CMK (cell line): ENCODE results near the gene IKBKE.

ENCODE experiments used
- DNase-seq: peaks from one replicate; pipeline ENCODE4 v3.0.0-alpha.2; 2010; ENCODE audit warnings: low read depth

IKBKE gene

DNA sequence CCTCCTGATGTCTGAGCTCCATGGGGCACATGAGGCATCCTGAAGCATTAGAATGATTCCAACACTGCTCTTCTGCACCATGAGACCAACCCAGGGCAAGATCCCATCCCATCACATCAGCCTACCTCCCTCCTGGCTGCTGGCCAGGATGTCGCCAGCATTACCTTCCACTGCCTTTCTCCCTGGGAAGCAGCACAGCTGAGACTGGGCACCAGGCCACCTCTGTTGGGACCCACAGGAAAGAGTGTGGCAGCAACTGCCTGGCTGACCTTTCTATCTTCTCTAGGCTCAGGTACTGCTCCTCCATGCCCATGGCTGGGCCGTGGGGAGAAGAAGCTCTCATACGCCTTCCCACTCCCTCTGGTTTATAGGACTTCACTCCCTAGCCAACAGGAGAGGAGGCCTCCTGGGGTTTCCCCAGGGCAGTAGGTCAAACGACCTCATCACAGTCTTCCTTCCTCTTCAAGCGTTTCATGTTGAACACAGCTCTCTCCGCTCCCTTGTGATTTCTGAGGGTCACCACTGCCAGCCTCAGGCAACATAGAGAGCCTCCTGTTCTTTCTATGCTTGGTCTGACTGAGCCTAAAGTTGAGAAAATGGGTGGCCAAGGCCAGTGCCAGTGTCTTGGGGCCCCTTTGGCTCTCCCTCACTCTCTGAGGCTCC is 26.0 kb downstream of the IKBKE start:
- peak; percentile 33 for DNase-seq

DNA sequence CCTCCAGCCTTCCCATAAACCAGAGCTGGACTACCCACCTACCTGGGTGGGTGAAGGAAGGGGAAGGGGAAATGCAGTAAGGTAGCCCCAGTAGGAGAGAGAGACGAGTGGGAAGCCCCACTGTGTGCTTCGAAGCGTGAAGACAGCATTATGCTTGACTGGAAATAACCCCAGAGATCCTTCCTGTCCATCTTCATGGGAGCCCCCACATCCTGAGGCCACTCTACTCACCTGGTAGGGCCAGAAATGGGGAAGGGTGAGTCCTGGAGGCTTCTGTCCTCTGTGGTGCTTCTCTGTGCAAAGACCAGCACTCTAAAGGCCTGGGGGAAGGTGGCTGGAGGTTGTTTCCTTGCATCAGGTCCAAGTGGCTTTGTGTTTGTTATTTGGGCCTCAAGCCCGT is 27.1 kb downstream of the IKBKE start:
- DNase-seq, result no peak

DNA sequence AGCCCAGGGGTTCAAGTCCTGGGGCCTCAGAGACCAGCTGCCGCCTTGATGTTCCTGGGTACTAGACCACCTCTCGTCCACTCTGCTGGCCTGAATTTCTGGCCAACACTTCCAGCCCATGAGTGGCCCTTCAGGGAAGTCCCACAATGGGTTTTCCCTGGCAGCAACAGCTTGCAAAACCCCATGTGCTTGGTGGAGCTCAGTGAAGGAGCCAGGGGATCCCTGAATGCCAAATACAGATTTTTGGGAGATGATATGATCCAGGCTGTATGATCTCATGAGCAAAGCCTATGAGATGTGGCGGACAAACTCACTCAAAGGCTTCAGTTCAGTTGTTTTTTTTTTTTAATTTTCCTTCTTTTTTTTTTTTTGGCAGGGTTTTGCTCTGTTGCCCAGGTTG is 27.5 kb downstream of the IKBKE start:
- DNase-seq, result no peak

DNA sequence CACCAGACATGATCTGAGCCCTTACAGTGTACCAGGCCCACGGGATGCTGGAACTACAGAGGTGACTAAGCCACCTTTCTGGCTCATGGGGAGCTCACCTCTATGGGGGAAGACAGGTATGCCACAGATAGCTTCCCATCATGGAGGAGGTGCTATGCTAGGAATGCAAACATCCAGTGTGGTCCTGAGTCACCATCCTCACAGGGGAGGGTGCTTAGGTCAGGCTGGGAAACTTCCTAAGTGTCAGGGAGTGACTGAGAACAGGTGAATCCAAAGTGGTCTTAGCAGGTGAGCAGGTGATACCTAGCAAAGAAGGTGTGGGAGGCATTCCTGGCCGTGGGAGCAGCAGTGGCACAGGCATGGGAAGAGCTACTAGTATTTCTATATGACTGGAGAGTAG is 28.4 kb downstream of the IKBKE start:
- no peak for DNase-seq

- DNase-seq, result no peak
These were observed 29.8 kb downstream of the IKBKE start for GRCh38 chr1:206500046-206500445.

DNA sequence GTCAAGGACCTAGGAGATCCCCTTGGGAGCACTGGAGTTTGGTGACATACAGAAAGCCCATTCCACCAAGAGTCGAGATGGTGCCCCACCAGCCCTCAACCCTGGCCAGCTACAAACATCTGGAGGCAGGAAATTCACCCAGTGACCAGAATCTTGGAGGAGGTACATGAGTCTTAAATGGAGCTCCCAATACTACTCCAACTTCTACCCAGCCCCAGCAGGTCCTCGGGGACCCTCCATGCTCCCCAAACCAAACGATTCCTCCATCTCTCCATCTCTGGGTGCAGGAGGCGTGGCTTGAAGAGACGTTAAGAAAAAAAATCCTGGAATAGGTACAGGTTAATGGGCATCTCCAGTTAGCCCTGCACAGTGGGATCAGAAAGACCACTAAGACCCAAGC is 31.6 kb downstream of the IKBKE start:
- no peak for DNase-seq

GRCh38 chr1:206502403-206502802 is 32.1 kb downstream of the IKBKE start:
- no peak for DNase-seq

- no peak for DNase-seq
These were observed 32.5 kb downstream of the IKBKE start for GRCh38 chr1:206502812-206503211.

DNA sequence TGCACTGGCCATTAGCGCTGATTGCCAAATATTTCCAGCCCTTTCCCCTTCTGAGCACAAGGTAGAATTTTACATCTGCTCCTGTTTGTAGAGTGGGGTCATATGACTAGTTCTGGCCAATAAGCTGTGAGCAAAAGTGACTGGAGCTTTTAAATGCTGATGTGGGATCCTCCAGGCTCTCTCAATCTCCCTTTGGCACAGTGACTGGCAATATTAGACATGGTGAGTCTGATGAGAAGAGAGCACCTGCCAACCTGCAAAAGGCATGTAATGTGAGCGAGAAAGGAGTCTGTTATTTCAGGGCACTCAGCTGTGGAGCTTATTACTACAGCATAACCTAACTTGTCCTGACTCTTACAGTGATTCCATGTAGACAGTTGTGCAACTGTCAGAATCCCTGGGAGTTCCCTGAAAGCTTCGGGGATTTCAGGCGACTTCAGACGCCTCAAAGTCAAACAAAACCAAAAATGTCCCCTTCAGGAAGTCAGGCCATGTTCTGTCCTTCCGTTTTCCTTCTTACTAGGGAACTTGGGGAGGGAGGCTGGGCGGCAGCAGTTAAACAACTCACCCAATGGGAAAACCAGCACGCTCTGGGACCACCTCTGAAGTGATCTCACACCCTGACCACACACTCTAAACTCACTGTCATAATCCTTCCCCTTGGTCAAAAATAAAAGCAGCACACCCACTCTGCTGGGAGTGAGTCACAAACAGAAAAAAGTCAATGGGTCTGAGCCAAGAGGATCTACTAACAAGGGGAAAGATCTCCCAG is 33.5 kb downstream of the IKBKE start:
- peak; percentile 80 for DNase-seq

DNA sequence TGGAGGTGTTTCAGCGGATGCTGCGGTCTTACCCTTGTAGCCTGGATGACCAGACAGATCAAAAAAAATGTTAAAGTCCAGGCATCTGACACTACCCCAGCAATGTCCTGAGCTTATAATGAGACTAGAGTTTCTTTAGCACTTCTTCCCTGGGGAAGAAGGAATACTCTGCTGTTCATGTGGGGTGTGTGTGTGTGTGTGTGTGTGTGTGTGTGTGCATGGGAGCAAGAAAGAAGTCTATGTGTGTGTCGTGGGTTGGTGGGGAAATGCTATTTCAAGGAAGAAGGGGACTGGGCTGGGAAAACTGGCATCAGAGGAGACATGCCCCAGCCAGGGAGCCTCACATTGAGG is 34.1 kb downstream of the IKBKE start:
- DNase-seq, result no peak

DNA sequence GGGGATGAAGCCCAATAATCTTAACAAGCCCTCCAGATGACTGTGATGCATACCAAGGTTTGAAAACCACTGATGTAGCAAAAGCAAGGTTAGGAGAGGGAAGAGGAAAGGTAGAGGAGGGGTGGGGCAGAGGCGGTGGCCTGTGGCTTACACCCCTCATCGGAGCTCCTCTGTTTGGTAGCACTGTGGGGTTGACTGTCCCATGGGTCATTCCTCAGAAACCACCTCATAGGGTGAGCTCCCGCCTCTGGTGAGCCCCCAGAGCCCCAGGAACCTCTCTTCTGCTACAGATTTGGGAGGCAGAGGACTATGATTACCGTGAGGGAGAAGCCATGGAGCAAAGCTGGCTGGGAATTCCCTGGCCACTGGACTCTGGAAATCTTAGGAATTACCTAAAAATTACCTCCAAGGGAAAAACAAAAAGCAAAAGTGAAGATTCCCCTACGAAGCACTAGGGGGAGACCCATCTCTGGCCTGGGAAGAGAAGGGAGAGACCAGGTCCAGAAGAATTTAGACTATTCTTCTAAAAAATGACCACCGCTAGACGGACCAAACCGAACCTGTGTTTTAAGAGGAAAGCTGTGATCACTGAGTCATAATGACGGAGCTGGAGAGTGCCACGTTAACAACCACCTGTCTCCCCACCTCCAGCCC is 35.6 kb downstream of the IKBKE start:
- no peak for DNase-seq

- DNase-seq, result no peak
These were observed 36.4 kb downstream of the IKBKE start for GRCh38 chr1:206506405-206507283.

DNA sequence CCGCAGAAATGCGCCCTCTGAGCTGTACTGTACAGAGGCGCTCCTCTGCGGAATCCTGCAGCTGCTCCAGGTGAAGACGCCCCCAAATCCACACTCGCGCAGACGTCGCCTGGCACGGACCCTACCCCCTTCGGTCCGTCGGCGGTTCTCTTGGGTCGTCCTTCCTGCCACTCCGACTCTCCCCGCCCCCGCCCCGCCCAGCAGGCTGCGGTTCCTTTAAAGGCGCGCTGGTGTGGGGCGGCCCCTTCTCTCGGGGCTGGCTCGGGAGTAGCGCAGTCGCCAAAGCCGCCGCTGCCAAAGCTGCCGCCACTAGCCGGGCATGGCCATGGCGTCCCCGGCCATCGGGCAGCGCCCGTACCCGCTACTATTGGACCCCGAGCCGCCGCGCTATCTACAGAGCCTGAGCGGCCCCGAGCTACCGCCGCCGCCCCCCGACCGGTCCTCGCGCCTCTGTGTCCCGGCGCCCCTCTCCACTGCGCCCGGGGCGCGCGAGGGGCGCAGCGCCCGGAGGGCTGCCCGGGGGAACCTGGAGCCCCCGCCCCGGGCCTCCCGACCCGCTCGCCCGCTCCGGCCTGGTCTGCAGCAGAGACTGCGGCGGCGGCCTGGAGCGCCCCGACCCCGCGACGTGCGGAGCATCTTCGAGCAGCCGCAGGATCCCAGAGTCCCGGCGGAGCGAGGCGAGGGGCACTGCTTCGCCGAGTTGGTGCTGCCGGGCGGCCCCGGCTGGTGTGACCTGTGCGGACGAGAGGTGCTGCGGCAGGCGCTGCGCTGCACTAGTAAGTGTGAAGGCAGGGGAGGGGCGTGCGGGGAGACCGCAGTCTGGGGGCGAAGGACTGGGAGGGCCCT is 37.2 kb downstream of the IKBKE start, which contains the start of gene RASSF5:
Gene RASSF5 (plus strand): TSS at position 248 of the 846 bp plus-strand sequence. CDS start 72 bp downstream, at position 320.
- DNase-seq, result no peak

DNA sequence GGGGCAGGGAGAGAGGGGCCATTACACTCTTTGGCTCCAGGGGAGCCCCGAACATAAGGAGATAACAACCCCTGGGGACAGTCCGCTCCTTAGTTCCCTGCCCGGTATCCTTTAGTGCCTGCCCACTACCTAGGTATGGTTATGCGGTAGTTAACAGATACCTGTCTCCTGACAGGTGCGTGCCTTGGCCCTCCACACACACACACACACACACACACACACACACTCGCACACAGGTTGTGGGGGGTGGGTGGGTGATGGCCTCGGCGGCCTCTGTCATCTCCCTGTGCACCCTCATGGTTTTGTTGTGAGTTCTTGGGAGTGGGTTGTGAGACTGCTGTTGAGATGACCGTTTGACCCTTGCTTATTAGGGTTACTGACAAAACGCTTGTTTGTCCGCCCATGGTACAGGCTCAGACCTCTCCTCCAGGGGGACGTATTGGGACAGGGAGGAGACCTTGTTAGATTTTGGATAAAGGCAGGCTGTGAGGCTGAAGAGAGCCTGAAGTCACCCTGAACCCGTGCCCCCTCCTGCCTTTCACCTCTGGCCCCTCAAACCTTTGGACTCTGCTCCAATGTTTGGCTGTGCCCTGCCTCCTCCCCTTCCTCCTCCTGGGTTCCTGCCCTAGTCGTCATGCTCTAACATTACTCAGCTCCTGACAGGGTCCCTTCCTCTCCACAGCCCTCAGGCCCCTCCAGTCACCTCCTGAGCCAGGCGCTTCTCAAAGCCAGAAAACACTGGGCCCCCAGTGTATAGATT is 38.0 kb downstream of the IKBKE start:
- no peak for DNase-seq

GRCh38 chr1:206508956-206509355 is 38.7 kb downstream of the IKBKE start:
- DNase-seq, result no peak

DNA sequence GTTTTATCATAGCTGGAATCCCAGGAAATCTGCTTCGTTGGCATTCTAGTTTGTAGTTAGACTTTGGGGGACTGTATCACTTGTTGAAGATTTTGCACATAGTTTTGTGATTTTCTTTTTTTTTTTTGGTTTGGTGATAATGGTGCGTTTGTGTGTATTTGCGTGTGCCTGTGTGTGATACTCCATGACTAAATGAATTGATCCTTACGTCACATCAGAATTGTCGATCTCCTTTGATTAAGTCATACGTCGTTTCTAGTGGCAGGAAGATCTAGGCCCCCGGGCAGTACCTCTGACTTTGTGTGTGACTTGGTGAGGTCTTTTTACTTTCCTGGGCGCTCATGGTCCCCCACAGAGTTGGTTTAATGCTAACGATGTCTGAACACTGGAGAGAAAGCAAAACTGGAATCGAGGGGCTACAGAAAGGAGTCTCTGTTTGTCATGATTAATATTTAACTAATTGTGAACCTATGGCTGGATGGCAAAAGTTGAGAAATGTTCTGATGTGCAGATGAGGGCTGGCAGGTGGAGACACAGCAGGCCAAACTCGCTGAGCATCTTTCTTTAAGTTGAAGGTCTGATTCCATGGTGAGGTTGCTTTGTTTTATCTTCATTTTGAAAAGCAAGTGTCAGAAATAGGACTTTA is 39.5 kb downstream of the IKBKE start:
- DNase-seq, result no peak

GRCh38 chr1:206510371-206510770 is 40.1 kb downstream of the IKBKE start:
- no peak for DNase-seq

GRCh38 chr1:206511362-206512057 is 41.2 kb downstream of the IKBKE start:
- DNase-seq, result no peak
